GM08714 (cell line): ENCODE results near the gene THADA.

ENCODE experiments used
- H3K4me3 ChIP-seq: fragments of 200-500 bp; sonication (Bioruptor generic); 2 replicates; pipeline ENCODE4 v1.5.1; 2014; ENCODE audit warnings: mild to moderate bottlenecking, low read length, inconsistent platforms
- ZNF274 ChIP-seq: IDR thresholded peaks from 2 replicates; pipeline ENCODE4 v1.6.1; 2012; ENCODE audit warnings: mild to moderate bottlenecking, low read depth, low read length

THADA gene

DNA sequence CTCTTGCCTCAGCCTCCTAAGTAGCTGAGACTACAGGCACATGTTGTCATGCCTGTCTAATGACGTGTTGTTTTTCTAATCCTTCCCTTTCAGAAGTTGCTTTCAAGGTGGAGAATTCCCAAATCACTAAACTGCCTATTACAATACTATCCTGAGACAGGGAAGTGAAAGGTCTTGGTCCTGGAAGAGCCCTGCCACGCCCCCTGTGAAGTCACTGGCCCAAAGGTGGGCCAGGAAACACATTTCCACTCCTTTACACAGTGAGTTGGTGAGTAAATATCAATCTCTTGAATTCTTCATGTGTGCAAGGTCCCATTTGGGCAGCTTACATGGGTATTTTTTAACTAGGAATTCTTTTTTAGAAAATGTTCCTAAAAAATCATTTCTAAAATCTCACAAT is 150.1 kb downstream of the THADA start:
- TF ChIP-seq ZNF274, result no peak
- H3K4me3 ChIP-seq, result no peak overlapping the region

DNA sequence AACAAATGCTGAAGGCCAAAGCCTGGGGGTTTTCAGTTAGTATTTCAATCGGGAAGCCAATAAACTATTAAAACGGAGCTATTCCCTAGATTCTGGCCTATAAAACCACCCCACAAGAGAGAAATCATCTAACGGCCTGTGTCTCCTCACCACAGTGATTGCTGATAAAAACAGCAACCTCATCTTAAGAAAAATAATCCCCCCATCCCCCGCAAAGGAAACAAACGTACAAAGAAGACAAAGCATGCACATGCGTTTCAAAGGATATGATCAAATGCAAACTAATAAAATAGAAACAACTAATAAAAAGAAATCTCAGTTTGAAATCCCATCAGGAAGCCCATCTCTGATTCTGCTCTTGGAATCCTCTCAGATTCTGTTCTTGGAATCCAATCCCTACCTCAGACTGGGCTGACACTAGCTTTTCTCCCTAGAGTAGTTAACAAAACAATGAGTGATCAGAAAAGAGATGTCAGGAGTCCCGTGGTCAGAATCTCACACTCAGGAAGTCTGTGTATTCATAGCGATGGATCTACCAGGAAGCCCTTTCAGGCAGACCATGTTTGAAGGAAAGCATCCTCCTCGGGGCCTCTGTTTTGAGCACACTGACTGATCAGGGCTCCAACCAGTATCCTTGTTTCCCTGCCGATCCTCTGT is 150.7 kb downstream of the THADA start:
- no peak overlapping the region for H3K4me3 ChIP-seq
- TF ChIP-seq ZNF274, result no peak

DNA sequence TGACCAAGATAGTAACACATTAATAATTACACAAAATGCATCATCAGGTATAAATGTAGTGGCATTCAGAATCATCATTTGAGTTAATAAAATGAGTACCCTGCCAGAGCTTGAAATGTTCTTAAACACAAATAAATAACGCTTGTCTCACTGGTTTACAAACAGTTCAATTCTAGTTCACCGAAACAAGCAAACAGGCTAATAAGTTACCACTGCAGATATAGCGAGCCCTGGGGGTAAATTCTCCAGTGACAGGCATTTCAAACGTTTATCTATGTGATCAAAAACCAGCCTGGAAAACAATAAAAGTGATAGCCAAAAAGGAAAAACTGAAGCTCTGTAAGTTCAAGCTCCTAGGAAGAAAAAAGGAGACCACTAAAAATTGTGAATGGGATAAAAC is 152.6 kb downstream of the THADA start:
- H3K4me3 ChIP-seq, result no peak overlapping the region
- TF ChIP-seq ZNF274, result no peak

DNA sequence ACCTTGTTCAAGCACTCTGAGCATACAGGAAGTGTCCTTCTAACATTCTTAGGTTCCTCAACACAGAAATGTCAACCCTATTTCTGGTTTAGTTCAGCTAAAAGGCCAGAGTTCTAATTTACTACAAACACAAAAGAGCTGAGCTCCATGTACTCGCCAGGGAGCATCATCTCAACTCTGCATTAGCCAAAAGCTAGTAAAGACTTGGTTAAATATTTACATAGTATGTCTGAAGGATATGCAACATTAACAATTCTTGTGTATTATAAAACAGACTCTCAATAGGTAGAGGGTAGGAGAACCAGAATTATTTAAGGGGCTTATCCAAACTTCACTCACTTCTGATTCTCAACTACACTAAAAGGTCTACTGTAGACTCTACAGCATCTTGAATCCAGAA is 154.6 kb downstream of the THADA start:
- no peak overlapping the region for H3K4me3 ChIP-seq
- no peak for TF ChIP-seq ZNF274

DNA sequence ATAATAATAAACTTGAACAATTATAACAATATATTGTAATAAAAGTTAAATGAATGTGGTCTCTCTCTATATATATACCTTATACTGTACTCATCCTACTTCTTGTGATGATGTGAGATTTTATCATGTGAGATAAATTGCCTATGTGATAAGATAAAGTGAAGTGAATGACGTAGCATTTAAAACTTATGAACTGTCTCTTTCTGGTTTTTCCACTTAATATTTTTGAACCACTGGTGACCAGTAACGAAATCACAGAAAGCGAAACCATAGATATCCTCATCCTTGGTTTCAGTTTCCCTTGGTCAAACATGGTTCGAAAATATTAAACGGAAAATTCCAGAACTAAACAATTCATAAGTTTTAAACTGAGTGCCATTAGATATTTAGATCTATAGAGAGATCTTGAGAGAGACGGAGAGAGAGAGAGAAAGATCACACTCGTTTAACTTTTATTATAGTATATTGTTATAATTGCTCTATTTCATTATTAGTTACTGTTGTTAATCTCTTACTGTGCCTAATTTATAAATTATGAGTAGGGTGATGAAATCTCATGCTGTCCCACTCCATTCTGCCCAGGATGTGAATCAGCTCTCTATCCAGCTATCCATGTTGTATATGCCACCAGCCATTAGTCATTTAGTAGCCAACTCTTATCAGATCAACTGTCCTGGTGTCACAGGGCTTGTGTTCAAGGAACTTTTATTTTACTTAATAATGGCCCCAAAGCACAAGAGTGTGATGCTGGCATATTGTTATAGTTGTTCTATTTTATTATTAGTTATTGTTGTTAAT is 156.8 kb downstream of the THADA start:
- TF ChIP-seq ZNF274, result no peak
- no peak overlapping the region for H3K4me3 ChIP-seq

DNA sequence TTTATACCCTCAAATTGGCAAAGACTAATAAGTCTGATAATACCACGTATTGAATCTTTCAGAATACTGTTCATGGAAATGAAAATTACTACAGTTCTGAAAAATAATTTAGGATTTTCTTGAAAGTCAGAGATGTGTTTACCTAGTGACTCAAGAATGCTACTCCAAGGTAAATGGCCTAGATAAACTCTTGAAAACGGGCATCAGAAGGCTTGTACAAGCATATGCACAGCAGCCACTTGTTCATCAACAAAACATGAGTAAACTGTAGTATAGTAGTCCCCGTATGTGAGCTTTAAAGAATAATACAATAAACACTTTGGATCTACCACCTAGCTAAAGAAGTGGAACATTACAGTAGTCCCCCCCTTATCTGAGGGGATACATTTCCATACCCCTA is 157.5 kb downstream of the THADA start:
- no peak overlapping the region for H3K4me3 ChIP-seq
- no peak for TF ChIP-seq ZNF274

DNA sequence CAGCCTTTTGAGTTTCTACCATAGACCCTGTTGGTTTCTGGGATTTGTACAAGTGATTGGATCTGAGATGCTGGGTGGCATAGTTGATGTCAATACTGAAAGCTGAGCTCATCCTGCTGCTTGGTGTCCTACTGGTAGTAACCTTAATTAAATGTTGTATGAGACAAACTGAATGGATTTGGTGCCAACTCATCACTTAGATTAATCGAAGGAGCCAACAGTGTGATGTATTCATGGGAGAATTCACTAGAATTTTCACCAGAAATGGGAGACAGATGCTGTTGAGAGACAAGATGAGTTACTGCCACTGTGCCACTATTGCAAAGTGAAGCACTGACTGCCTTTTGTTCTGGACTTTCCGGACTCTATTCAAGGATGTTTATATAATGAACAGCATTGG is 158.5 kb downstream of the THADA start:
- no peak overlapping the region for H3K4me3 ChIP-seq
- no peak for TF ChIP-seq ZNF274

DNA sequence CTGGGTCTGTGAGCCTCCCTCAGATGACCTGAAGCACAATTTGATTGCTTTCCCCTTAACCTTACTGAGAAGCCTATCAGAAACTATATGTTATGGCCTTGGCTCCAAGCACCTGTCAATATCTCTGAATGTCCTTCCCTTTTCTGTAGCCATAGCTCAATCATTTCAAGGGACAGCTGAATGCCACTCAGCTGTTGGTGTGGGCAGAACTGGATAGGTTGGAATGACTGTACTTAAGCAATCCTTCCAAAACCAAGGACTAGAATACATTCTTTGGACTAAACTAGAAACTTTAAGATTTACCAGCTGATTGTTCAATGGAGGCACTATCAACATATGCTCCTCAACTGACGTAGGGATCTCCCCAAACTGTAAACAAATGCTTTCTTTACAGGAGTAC is 159.4 kb downstream of the THADA start:
- H3K4me3 ChIP-seq, result no peak overlapping the region
- TF ChIP-seq ZNF274, result no peak

DNA sequence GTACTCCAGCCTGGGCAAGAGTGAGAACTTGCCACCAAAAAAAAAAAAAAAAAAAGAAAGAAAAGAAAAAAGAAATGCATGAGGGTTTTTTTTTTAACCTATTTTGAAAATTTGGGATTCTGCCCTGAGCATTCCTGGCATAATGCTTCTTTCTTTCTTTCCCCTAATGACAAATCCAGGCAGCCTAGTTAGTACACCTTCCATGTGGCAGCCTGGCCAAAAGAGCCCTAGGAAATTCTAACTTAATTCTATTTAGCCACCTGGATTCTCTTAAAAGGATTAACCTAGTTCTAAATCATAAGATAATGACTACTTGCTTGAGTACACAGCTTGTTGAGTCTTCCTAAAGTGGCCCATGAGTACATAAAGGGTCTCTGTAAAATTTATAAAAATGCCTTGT is 160.1 kb downstream of the THADA start:
- no peak overlapping the region for H3K4me3 ChIP-seq
- TF ChIP-seq ZNF274, result no peak

DNA sequence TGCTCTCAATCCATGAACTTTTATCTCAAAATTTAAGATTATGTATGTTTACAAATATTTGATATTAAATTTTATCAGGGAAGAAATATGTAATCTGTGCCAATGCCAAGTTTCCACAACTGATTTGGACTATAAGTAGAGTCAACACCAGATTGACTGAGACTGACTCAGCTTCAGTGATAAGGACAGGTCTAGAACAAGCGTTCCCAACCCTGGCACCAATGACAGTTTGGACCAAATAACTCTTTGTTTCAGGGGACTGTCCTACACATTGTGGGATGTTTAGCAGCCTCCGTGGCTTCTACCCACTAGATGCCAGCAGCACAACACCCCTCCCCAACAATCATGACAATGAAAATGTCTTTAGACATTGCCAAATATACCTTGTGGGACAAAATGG is 165.3 kb downstream of the THADA start:
- TF ChIP-seq ZNF274, result no peak
- no peak overlapping the region for H3K4me3 ChIP-seq

DNA sequence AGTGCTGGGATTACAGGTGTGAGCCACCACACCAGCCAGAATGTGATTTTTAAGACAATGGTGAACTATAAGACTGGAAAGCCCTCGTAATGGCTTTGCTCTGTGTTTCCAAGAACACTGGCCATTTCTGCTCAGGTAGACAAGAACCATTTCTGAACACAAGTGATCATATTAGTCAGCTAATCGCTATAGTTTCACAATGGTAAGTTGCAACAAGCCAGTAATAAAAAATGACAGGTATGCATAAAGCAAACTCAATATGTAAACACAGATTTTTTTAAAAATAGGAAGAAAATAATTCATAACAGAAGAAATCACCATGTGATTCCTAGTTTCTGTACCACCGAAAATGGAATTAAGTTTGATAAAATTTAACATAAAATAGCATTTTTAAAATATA is 166.5 kb downstream of the THADA start:
- TF ChIP-seq ZNF274, result no peak

DNA sequence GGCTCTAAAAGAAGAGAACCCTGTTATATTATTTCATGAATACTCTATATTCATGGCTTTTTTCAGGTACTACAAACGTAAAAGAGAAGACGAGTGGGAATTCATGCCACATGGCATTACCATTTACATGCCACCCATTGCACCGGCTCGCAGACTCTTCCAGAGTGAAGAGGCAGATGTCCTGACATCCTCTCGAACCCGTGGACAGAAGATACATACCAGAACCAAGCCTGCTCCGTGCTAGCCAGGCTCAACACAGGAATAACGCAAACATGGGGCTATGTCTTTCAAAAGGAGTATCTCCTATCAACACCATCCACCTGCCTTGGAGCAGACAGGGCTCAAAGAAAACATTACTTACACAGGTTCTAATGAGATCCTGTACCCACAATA is 168.8 kb downstream of the THADA start:
- H3K4me3 ChIP-seq, result no peak overlapping the region; the same call in 1 of the 2 replicates
- no peak for TF ChIP-seq ZNF274

More for the DNA sequence above, 166.5 kb downstream of the THADA start:
- H3K4me3 ChIP-seq, result no peak overlapping the region

DNA sequence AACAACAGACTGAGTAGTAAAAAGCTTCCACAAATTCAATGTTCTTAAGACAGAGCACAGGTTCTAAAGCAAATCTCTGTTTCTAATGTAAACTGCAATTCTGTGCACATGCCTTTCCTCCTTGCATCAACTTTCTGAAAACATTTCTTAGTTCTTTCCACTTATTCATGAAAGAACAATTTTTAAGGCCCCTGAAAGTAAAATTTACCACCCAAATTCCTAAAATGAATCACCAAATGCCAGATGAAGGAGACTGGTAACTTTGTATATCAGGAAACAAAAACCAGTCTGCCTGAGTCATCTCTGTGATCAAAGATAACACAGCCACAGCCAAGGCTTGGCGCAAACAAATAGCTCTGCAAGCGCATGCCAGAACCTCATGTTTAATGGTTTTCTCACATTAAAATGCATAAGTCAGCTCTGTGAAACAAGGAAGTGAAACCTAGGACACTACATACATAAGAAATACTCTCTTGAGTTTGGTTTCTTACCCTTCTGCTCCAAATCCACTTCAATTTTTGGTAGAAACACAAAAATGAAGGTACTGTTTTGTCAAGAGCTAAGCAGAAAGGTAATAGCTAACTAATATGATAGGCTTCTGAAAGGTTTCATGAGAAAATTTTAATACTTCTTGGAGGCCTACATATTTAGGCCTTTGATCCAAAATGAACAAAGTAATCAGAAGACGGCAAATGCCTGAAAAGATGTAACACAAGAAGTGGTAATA is 169.4 kb downstream of the THADA start:
- no peak overlapping the region for H3K4me3 ChIP-seq
- no peak for TF ChIP-seq ZNF274

DNA sequence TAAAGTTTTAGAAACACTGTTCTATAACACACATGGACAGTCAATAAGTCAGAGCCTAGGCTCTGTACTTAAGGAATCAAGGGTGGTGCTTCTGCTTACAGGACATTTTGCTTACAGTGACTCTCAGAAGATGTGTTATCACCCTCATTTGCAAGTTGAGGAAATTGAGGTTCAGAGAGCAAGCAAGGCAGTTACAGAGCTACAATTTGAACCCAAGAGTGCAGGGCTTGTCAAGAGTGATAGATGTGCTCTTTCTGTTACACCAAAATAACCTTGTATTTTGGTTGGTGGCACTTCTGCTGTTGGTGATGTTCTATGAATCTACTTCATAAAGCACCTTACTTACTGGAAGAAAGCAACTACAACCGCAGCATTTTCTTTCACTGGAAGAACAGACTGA is 170.2 kb downstream of the THADA start:
- TF ChIP-seq ZNF274, result no peak

More for the DNA sequence above, 170.2 kb downstream of the THADA start:
- no peak overlapping the region for H3K4me3 ChIP-seq
